Spinal cord (tissue), 10 donors: Measurements from ENCODE around the gene TMEM117. TPM values are rescaled to one million over a fixed set of nuclear protein-coding genes. Genes with fewer than 3 reads are reported as not detected.

Experiments used
- DNase-seq, 6 donors: peaks; one replicate each; pipeline versions ENCODE4 v3.0.0 to v3.0.0-alpha.2; 2013 to 2015; ENCODE audit warnings: low spot score in 6 of 6, low read depth in 4 of 6
- H3K27ac ChIP-seq: one replicate; pipeline ENCODE4 v1.5.1; 2013; ENCODE audit warnings: low read depth, low read length, control low read depth
- H3K27me3 ChIP-seq: one replicate; pipeline ENCODE4 v1.6.1; 2013; ENCODE audit warnings: low read length; ENCODE audit not compliant: control insufficient read depth, insufficient read depth
- H3K36me3 ChIP-seq: one replicate; pipeline ENCODE4 v1.6.1; 2013; ENCODE audit warnings: low read length; ENCODE audit not compliant: control insufficient read depth, insufficient read depth
- H3K4me1 ChIP-seq: one replicate; pipeline ENCODE4 v1.6.1; 2013; ENCODE audit warnings: low read length; ENCODE audit not compliant: control insufficient read depth, insufficient read depth
- H3K4me3 ChIP-seq: one replicate; pipeline ENCODE4 v1.5.1; 2013; ENCODE audit warnings: low read depth, low read length, control low read depth
- H3K9me3 ChIP-seq: one replicate; pipeline ENCODE4 v1.6.1; 2013; ENCODE audit warnings: low read length; ENCODE audit not compliant: control insufficient read depth, insufficient read depth
- WGBS: methylation state at CpG from one replicate; pipeline ENCODE4 v1.1.5; 2013; ENCODE audit warnings: missing lambda C conversion rate; ENCODE audit not compliant: insufficient coverage; 5-methylcytosine and 5-hydroxymethylcytosine counted together
- polyA plus RNA-seq, 2 donors: library from polyadenylated mRNA; unstranded; fragments of 120-200 nt; gene quantifications; one replicate each; pipeline ENCODE4 v1.2.1, GENCODE V29; 2013; ENCODE audit not compliant: insufficient read length in 2 of 2
- total RNA-seq, 2 donors: library from RNA; depleted of rRNA in 1 of 2; stranded (reverse); fragments of 120-200 nt in 1 of 2; fragments of >200 nt in 1 of 2; gene quantifications; one replicate each; pipeline versions ENCODE4 v1.2.3 to v1.2.4, GENCODE V29; 2013 to 2014
- donor health status: healthy.

Gene TMEM117
- total and polyA plus RNA-seq, 4 donors, result 14.7 to 52.8 (median 23.1) TPM

GRCh38 chr12:43988838-43989560, 153.1 kb downstream of the TMEM117 start:
- no peak for DNase-seq
- Histone ChIP-seq H3K4me3 (no peak overlapping the region), H3K4me1 (no peaks in the 10 kb centered on the region), H3K9me3 (no peaks in the 10 kb centered on the region), H3K36me3 (no peaks in the 10 kb centered on the region), H3K27me3 (no peaks in the 10 kb centered on the region), H3K27ac (no peak overlapping the region)
- WGBS, result no CpG with 5 or more reads among the region's 5 CpGs

- Histone ChIP-seq H3K9me3 (no peaks in the 10 kb centered on the region), H3K27me3 (no peaks in the 10 kb centered on the region), H3K4me3 (no peak overlapping the region), H3K4me1 (no peaks in the 10 kb centered on the region), H3K36me3 (no peaks in the 10 kb centered on the region), H3K27ac (no peak overlapping the region)
- DNase-seq, result no peak
These were observed 157.0 kb downstream of the TMEM117 start for GRCh38 chr12:43992856-43993255.

DNA sequence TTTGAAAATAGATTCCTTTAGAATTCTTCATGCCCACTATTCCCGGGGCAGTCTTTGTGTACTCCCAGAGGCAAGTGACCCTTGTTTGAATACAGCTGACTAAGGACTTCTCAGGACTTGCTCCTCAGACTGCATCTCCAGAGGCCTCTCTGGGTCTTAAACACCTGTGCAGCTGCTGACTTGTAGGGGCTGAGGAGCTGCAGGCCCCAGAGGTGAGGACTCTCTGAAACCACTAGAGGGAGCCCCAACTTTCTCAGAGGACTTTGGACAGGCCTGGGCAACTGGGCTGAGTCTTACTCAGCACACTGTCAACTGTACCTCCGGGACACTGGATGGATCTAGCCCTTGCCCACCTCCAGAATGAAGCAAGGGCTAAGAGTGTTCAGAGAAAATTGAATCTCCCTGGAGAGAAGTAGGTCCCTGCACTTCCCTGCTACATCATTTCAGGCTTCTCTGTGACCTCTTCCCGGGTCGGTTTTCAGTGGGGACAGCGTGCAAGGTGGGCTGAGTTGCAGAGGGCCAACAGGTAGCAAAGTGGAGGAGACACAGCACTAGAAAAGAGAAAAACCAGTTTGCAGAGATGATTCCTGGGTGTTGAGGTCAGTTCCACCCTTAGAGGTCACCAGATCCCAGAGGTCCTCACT, 164.6 kb downstream of the TMEM117 start:
- Histone ChIP-seq H3K27ac (no peak overlapping the region), H3K36me3 (no peaks in the 10 kb centered on the region), H3K9me3 (no peaks in the 10 kb centered on the region), H3K4me1 (no peaks in the 10 kb centered on the region), H3K4me3 (no peak overlapping the region), H3K27me3 (no peaks in the 10 kb centered on the region)
- 90% methylated on average over 4 of the region's 5 CpGs for WGBS
- DNase-seq, result no peak

DNA sequence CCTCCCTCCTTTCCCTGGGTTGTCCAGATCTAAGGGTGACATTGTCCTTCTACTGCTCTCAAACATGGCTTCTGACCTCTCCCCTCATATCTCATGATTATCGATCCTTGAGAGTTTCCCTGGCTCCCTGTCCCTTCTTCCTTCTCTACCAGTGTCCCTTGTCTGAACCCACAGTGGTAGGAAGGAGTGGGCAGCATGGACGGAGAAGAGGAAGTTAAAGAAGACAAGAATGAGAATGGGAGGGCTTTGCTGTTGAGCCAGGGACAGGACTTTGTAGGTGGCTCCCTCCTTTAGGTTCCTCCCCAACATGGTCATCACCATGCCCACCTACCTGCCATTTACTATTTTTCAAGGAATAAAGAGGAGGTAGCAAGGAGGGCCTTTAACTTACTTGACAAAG, 166.7 kb downstream of the TMEM117 start:
- Histone ChIP-seq H3K4me3 (no peak overlapping the region), H3K36me3 (no peaks in the 10 kb centered on the region), H3K27ac (no peak overlapping the region), H3K27me3 (no peaks in the 10 kb centered on the region), H3K9me3 (no peaks in the 10 kb centered on the region), H3K4me1 (no peaks in the 10 kb centered on the region)
- WGBS, result no CpG with 5 or more reads among the region's 2 CpGs
- DNase-seq, result no peak

DNA sequence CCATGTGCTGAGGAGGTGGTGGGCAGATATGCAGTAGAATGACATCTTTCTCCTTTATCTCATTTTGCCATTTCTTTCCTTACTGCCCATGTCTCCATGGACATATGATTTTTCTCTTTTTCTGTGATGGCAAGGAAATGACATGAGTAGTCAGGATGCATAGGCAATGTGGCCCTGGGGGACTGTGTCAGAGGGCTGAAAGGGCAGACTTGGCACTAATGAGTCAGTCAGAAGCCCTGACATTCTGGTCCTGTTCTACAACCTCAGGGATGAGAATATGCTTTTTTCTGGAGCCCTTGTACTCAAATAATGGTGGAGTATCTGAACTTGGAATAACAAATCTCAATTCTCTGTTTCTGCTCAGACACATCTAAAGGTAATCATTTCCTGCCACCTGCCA, 167.8 kb downstream of the TMEM117 start:
- DNase-seq, result no peak
- peaks cover 2% of the 10 kb centered on the region for H3K9me3 ChIP-seq
- H3K4me3 ChIP-seq, result no peak overlapping the region
- no peaks in the 10 kb centered on the region for H3K4me1 ChIP-seq
- H3K27me3 ChIP-seq, result no peaks in the 10 kb centered on the region
- no peak overlapping the region for H3K27ac ChIP-seq
- no peaks in the 10 kb centered on the region for H3K36me3 ChIP-seq

GRCh38 chr12:44015333-44015941, 179.6 kb downstream of the TMEM117 start:
- no peak overlapping the region for H3K4me3 ChIP-seq
- peak; percentile 28 to 95 (median 62) for DNase-seq
- H3K36me3 ChIP-seq, result no peaks in the 10 kb centered on the region
- H3K27ac ChIP-seq, result no peak overlapping the region
- no peaks in the 10 kb centered on the region for H3K9me3 ChIP-seq
- WGBS, result no CpG with 5 or more reads among the region's 3 CpGs
- no peaks in the 10 kb centered on the region for H3K4me1 ChIP-seq
- H3K27me3 ChIP-seq, result no peaks in the 10 kb centered on the region

DNA sequence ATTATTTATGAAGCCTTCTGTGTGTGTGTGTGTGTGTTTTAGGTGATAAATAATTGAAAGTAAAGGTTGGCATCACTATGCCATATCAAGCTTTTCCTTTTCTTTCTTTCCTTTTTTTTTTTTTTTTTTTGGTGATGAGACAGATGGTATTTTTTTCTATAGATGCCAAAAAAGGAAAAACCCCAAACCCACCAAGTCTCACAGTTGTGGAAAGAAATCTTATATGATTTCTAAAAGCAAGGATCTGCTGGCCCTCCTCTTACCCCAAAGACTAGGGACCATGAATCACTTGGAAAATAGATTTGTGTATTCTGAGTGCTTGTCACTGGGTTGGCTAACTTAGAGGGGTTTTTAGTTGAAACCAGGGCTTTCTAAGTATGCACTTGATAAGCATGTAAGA, 181.3 kb downstream of the TMEM117 start:
- Histone ChIP-seq H3K27me3 (no peaks in the 10 kb centered on the region), H3K36me3 (no peaks in the 10 kb centered on the region), H3K9me3 (no peaks in the 10 kb centered on the region), H3K4me1 (no peaks in the 10 kb centered on the region), H3K4me3 (no peak overlapping the region), H3K27ac (no peak overlapping the region)
- peak in 1 of 6 donors; percentile 50 for DNase-seq

DNA sequence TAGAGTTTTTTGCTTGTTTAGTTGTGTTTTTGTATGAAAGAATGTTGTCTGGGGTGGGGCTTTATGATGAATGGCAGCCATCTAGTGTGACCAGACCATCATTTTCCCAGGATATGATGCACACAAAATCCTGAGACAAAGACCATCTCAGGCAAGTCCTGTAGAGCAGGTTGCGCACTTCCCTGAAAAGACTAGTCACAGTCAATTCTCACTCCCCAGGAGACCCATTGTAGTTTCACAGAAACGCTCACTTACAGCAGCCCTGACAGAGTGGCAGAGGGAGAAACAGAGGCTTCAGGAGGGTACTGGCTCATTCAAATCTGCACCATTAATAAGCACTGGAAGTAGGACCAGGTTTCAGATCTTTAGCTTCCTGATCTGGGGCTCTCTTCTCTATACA, 183.2 kb downstream of the TMEM117 start:
- Histone ChIP-seq H3K9me3 (no peaks in the 10 kb centered on the region), H3K4me1 (no peaks in the 10 kb centered on the region)
- peak in 1 of 6 donors; percentile 44 for DNase-seq

DNA sequence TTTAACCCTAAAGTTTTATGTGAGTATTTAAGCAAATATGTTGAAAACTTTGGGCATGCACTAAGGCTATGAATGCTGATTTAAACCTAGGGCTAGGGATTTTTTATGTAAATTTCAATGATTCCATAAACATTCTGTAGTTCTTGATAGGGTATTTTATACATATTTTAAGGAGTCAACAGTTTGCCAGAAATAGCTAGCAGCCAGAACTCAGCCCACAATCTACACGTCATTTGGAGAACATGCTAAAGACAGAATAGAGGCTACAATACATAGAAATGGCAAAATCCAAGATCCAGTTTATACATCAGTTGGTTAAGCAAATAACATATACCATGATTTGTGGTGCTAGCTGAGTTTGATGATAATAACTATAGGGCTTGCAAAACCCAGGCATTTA, 184.7 kb downstream of the TMEM117 start:
- Histone ChIP-seq H3K36me3 (no peaks in the 10 kb centered on the region), H3K9me3 (no peaks in the 10 kb centered on the region), H3K27ac (no peak overlapping the region), H3K4me3 (no peak overlapping the region), H3K27me3 (no peaks in the 10 kb centered on the region), H3K4me1 (no peaks in the 10 kb centered on the region)
- peak in 1 of 6 donors; percentile 36 for DNase-seq
- WGBS, result no CpG with 5 or more reads among the region's 1 CpG

More for the DNA sequence above, 183.2 kb downstream of the TMEM117 start:
- Histone ChIP-seq H3K27me3 (no peaks in the 10 kb centered on the region), H3K27ac (no peak overlapping the region), H3K4me3 (no peak overlapping the region), H3K36me3 (no peaks in the 10 kb centered on the region)
- WGBS, result 100% methylated on average over 1 of the region's 2 CpGs

DNA sequence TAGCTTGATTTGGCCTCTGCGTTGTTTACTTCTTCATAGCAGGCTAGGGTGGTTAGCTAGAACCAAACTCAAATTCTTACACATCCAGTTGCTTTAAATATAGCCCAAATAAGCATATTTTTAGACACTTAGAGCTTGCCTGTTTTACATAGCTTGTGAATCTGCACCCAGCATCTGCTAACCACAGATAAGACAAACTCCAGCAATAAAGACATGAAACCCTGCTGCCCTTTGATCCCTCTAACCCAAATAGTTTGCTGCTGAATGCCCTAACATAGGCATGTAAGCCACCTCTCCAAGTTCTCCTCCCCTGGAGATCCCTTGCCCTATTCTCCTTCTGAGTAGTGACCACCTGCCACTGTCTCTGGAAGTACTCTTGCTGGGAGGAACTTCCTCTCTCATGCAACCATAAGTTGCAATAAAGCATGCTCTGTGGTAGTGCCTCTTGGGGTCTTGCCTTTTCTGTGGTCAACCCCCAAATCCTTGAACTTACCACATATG, 185.6 kb downstream of the TMEM117 start:
- Histone ChIP-seq H3K27ac (no peak overlapping the region), H3K27me3 (no peaks in the 10 kb centered on the region), H3K36me3 (no peaks in the 10 kb centered on the region), H3K4me1 (no peaks in the 10 kb centered on the region), H3K9me3 (no peaks in the 10 kb centered on the region), H3K4me3 (no peak overlapping the region)
- peak in 1 of 6 donors; percentile 9 for DNase-seq
- WGBS, result no CpG with 5 or more reads among the region's 1 CpG
